ENCODE measurements around the gene RPL22L1.

RPL22L1 gene

GRCh38 chr3:170909129-170909903, 39.3 kb upstream of the RPL22L1 start:
- POLR2A ChIA-PET = interaction anchor here (2.7 kb wide), 1 partner anchor 40 kb away, joined by 11 read pairs; the partner anchor contains the start of gene RPL22L1
- no peak for TF ChIP-seq FOXK2 (IDR thresholded peaks at IDR 0.05)
- TF ChIP-seq CTBP1 (IDR thresholded peaks at IDR 0.05; ENCODE audit: borderline replicate concordance) = no peak
- TF ChIP-seq FOXA1 (IDR thresholded peaks at IDR 0.05) = no peak
- TF ChIP-seq ELF4 (IDR thresholded peaks at IDR 0.05) = no peak
- no peak for TF ChIP-seq L3MBTL2 (conservative IDR thresholded peaks at IDR 0.05)
- TF ChIP-seq FOXM1 (IDR thresholded peaks at IDR 0.05; ENCODE audit: borderline replicate concordance) = no peak
- TF ChIP-seq SUZ12 (IDR thresholded peaks at IDR 0.05) = no peak
- no peak for TF ChIP-seq TARDBP (IDR thresholded peaks at IDR 0.05)
- TF ChIP-seq NFRKB (IDR thresholded peaks at IDR 0.05) = no peak
- TF ChIP-seq HDGF (IDR thresholded peaks at IDR 0.05; ENCODE audit: borderline replicate concordance) = no peak
- CTCF ChIA-PET = interaction anchor here (0.6 kb wide), 1 partner anchor 21 kb away, joined by 3 read pairs; no protein-coding TSS in a partner anchor
- peak; percentile 5 for DNase-seq (ENCODE audit: extremely low spot score)

- TF ChIP-seq FOXK2 (IDR thresholded peaks at IDR 0.05) (no peak), TARDBP (IDR thresholded peaks at IDR 0.05) (no peak), SUZ12 (IDR thresholded peaks at IDR 0.05) (no peak), L3MBTL2 (conservative IDR thresholded peaks at IDR 0.05) (peak; percentile 99), ARNT (IDR thresholded peaks at IDR 0.05) (no peak), SP1 (IDR thresholded peaks at IDR 0.05) (peak; percentile 73), ZNF384 (IDR thresholded peaks at IDR 0.05) (no peak), FOXA1 (IDR thresholded peaks at IDR 0.05) (no peak), LEF1 (IDR thresholded peaks at IDR 0.05; ENCODE audit: borderline replicate concordance) (no peak), ELF4 (IDR thresholded peaks at IDR 0.05) (peak; percentile 86), HDGF (IDR thresholded peaks at IDR 0.05; ENCODE audit: borderline replicate concordance) (no peak), CTBP1 (IDR thresholded peaks at IDR 0.05; ENCODE audit: borderline replicate concordance) (no peak), PKNOX1 (IDR thresholded peaks at IDR 0.05) (no peak), NFRKB (IDR thresholded peaks at IDR 0.05) (no peak), FOXM1 (IDR thresholded peaks at IDR 0.05; ENCODE audit: borderline replicate concordance) (no peak), BHLHE40 (IDR thresholded peaks at IDR 0.05; ENCODE audit: borderline replicate concordance) (peak; percentile 68)
- DNase-seq (ENCODE audit: extremely low spot score) = peak; percentile 99
- CTCF ChIA-PET = interaction anchor here (0.6 kb wide), 1 partner anchor 22 kb away, joined by 3 read pairs; no protein-coding TSS in a partner anchor
- POLR2A ChIA-PET = interaction anchor here (2.7 kb wide), 1 partner anchor 39 kb away, joined by 11 read pairs; the partner anchor contains the start of gene RPL22L1
These were observed 38.5 kb upstream of the RPL22L1 start, which contains the start of gene EIF5A2 for GRCh38 chr3:170908235-170909116. Gene EIF5A2, minus strand, starts transcription at chr3:170908637. Its CDS starts 831 bp downstream, at chr3:170907806.

GRCh38 chr3:170907637-170908234, 37.7 kb upstream of the RPL22L1 start:
- POLR2A ChIA-PET = interaction anchor here (2.7 kb wide), 1 partner anchor 38 kb away, joined by 11 read pairs; the partner anchor contains the start of gene RPL22L1
- CTCF ChIA-PET = no interaction called here
- peak; percentile 24 for DNase-seq (ENCODE audit: extremely low spot score)
- TF ChIP-seq PKNOX1 (IDR thresholded peaks at IDR 0.05) (no peak), FOXM1 (IDR thresholded peaks at IDR 0.05; ENCODE audit: borderline replicate concordance) (no peak), L3MBTL2 (conservative IDR thresholded peaks at IDR 0.05) (peak; percentile 57), SUZ12 (IDR thresholded peaks at IDR 0.05) (no peak), FOXK2 (IDR thresholded peaks at IDR 0.05) (no peak)

- ChIA-PET CTCF (no interaction called here), POLR2A (no interaction called here)
- no peak for DNase-seq (ENCODE audit: extremely low spot score)
- TF ChIP-seq PKNOX1 (IDR thresholded peaks at IDR 0.05) = no peak
- TF ChIP-seq CTBP1 (IDR thresholded peaks at IDR 0.05; ENCODE audit: borderline replicate concordance) = no peak
- TF ChIP-seq NFRKB (IDR thresholded peaks at IDR 0.05) = no peak
- TF ChIP-seq ZNF384 (IDR thresholded peaks at IDR 0.05) = no peak
- no peak for TF ChIP-seq FOXA1 (IDR thresholded peaks at IDR 0.05)
- no peak for TF ChIP-seq LEF1 (IDR thresholded peaks at IDR 0.05; ENCODE audit: borderline replicate concordance)
- no peak for TF ChIP-seq TARDBP (IDR thresholded peaks at IDR 0.05)
- no peak for TF ChIP-seq FOXK2 (IDR thresholded peaks at IDR 0.05)
- TF ChIP-seq SP1 (IDR thresholded peaks at IDR 0.05) = no peak
- no peak for TF ChIP-seq FOXM1 (IDR thresholded peaks at IDR 0.05; ENCODE audit: borderline replicate concordance)
- no peak for TF ChIP-seq L3MBTL2 (conservative IDR thresholded peaks at IDR 0.05)
- no peak for TF ChIP-seq ELF4 (IDR thresholded peaks at IDR 0.05)
- no peak for TF ChIP-seq BHLHE40 (IDR thresholded peaks at IDR 0.05; ENCODE audit: borderline replicate concordance)
- no peak for TF ChIP-seq ARNT (IDR thresholded peaks at IDR 0.05)
These were observed 35.9 kb upstream of the RPL22L1 start for GRCh38 chr3:170905862-170906261.

- TF ChIP-seq ZNF384 (IDR thresholded peaks at IDR 0.05) (no peak), ELF4 (IDR thresholded peaks at IDR 0.05) (no peak), SP1 (IDR thresholded peaks at IDR 0.05) (no peak), CTBP1 (IDR thresholded peaks at IDR 0.05; ENCODE audit: borderline replicate concordance) (no peak), BHLHE40 (IDR thresholded peaks at IDR 0.05; ENCODE audit: borderline replicate concordance) (no peak)
- DNase-seq (ENCODE audit: extremely low spot score) = no peak
- ChIA-PET CTCF (no interaction called here), POLR2A (no interaction called here)
These were observed 33.1 kb upstream of the RPL22L1 start for GRCh38 chr3:170903123-170903522.

Data from HEK293T (cell line).